Chondrocyte (in vitro differentiated cells): Measurements from ENCODE around the gene ELOVL5. TPM values are rescaled to one million over a fixed set of nuclear protein-coding genes. Genes with fewer than 3 reads are reported as not detected.
A peak's percentile ranks its signal among the peaks of the same experiment; 100 is the strongest.

Experiments used
- DNase-seq: peaks from one replicate; pipeline ENCODE4 v3.0.0; 2021; ENCODE audit warnings: mixed read lengths, low spot score
- H3K27ac Mint-ChIP-seq: one replicate; pipeline ENCODE4 v1.8.0; 2021; ENCODE audit warnings: mild to moderate bottlenecking, moderate library complexity, mixed read lengths; ENCODE audit not compliant: unreplicated experiment
- H3K27me3 Mint-ChIP-seq: 2 replicates; pipeline ENCODE4 v1.8.0; 2021; ENCODE audit warnings: low read depth, mixed read lengths
- H3K36me3 Mint-ChIP-seq: 2 replicates; pipeline ENCODE4 v1.8.0; 2021; ENCODE audit warnings: low read depth, mixed read lengths
- H3K4me1 Mint-ChIP-seq: 2 replicates; pipeline ENCODE4 v1.8.0; 2021; ENCODE audit warnings: low read depth, mild to moderate bottlenecking, mixed read lengths
- H3K4me3 Mint-ChIP-seq: one replicate; pipeline ENCODE4 v1.8.0; 2021; ENCODE audit warnings: mild to moderate bottlenecking, moderate library complexity, mixed read lengths; ENCODE audit not compliant: unreplicated experiment
- H3K9me3 Mint-ChIP-seq: 2 replicates; pipeline ENCODE4 v1.8.0; 2021; ENCODE audit warnings: low read depth, mixed read lengths
- CTCF ChIP-seq: fragments of 200-600 bp; sonication (generic); IDR thresholded peaks from 2 replicates; pipeline ENCODE4 v1.5.0; 2021; ENCODE audit warnings: antibody characterized with exemption, mild to moderate bottlenecking, moderate library complexity
- long read RNA-seq: library from polyadenylated mRNA; stranded (forward); transcript quantifications from one replicate; pipeline ENCODE4 v2.0.0, GENCODE V29; 2021
- total RNA-seq: library from RNA; stranded (reverse); gene quantifications from 3 replicates; pipeline ENCODE4 v1.2.1, GENCODE V29; 2021

ELOVL5 gene
- total RNA-seq: 95.1 to 127 TPM (median 102 TPM) in 3 replicates
- long read RNA-seq, transcript ELOVL5-201 (8 exons, 2,827 nt): major isoform, 118 of 153 reads
- long read RNA-seq, transcript ELOVL5-207 (7 exons, 2,875 nt): minor isoform, 6 of 153 reads
- long read RNA-seq, partial matches to known transcripts: 13 of 153 reads
- long read RNA-seq, other reads (novel, unspliced or antisense): 12 of 153 reads

DNA sequence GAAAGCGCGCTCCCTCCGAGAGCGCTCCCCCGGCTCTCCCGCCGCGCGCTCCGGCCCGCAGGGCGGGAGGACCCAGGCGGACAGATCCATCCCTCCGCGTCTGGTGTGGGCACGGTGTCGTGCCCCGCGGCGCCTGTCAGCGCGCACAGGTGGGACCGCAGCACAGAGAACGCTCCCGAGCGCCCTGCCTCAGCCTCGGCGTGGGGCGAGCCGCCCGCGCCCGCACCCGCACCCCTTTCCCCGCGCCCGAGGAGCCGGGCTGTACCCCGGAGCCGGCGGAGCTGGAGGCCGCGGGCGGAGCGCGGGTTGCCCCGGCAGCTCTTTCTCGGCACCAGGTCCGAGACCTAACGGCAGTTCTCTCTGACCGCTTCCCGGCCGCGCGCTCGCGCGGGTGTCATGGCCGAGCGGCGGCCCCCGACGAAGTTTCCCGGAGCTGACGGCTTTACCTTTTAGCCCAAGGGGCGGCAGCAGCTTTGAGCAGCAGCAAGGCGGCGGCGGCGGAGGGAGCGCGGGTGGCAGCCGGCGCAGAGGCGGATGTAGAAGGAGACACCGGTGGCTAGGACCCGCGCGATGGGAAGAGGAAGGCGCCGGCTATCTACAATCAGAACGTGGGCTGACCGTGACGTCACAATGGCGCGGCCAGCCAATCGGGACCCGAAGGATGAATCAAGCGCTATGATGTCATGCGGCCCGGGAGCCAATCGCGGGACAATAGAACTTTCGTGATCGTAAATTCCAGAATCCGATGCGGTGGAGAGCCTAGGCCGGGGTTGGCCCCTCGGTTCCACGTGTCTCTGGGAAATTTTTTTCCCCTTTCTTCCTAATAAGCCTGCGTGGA lies at the start of gene ELOVL5:
TSS of gene ELOVL5 (minus strand) at position 580 of the 838 bp plus-strand sequence. CDS start 53,251 bp downstream, outside the sequence.
- TF ChIP-seq CTCF: no peak
- H3K36me3 Mint-ChIP-seq: peaks cover 4% of the 10 kb centered on the region
- peak within 1 kb of the TSS; percentile 97 for H3K27ac Mint-ChIP-seq
- H3K4me3 Mint-ChIP-seq: peak within 1 kb of the TSS; percentile 92
- DNase-seq: peak; percentile 99
- H3K4me1 Mint-ChIP-seq: peaks cover 41% of the 10 kb centered on the region
- no peaks in the 10 kb centered on the region for H3K27me3 Mint-ChIP-seq
- H3K9me3 Mint-ChIP-seq: no peaks in the 10 kb centered on the region

DNA sequence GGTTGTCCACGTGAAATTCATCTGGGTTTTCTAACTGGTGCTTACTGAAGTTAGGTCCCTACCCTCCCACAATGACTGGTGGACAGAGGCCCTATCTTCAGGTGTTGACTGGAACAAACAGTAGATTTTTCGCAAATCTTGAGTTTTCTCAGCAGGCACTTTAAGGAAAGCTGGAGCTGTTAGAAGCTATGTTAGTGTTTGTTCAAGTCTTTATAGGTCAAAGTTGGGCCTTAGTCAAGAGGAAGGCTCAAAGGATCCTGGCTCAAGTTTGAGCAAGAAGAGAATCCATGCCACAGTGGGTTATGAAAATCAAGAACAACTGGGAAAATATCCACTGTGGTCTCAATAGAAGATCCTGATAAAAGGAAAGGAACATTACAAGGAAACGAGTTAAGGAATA lies 48.5 kb upstream of the ELOVL5 start:
- Mint-ChIP-seq H3K9me3 (no peaks in the 10 kb centered on the region), H3K36me3 (no peaks in the 10 kb centered on the region), H3K27me3 (no peaks in the 10 kb centered on the region), H3K4me1 (peaks cover 12% of the 10 kb centered on the region), H3K4me3 (no peak overlapping the region), H3K27ac (no peak overlapping the region)
- no peak for DNase-seq
- no peak for TF ChIP-seq CTCF

DNA sequence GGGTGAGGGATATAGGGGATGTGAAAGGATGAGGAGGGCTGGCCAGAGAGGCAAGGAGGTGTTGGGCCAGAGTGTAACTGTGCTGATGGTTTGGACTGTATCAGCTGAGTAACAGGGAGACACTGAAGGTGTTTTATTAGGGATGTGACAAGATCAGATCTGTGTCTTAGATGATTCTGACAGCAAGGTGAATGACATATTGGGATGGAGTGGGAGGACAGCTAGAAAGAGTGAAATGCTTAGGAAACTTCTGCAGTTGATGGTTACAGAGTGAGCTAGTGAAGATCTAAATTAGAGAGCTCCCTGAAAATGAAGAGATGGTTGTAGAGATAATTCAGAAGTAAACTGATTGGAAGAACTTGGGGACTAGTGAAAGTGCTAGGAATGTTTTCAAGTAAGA lies 47.2 kb upstream of the ELOVL5 start:
- H3K4me1 Mint-ChIP-seq: peaks cover 12% of the 10 kb centered on the region
- no peaks in the 10 kb centered on the region for H3K9me3 Mint-ChIP-seq
- TF ChIP-seq CTCF: no peak
- H3K27ac Mint-ChIP-seq: no peak overlapping the region
- H3K4me3 Mint-ChIP-seq: no peak overlapping the region
- no peaks in the 10 kb centered on the region for H3K27me3 Mint-ChIP-seq
- DNase-seq: no peak
- H3K36me3 Mint-ChIP-seq: no peaks in the 10 kb centered on the region

DNA sequence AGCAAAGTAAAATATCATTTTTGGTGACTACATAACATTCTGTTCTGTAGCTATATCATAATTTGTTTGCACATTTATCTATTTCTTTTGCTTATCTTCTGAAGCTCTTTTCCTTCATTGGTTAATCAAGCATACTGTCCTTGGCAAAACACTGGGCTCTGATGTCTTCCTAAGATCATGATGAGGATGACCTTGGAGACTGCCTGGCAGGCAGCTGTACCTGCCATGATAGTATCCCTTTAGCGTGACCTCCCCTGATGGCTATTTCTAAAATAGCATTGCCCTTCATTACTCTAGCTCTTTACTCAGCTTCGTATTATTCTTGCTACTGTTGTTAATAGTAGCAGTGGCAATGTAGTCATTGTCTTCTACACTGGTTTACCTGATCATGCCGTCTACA lies 46.0 kb upstream of the ELOVL5 start:
- TF ChIP-seq CTCF: no peak
- no peak overlapping the region for H3K27ac Mint-ChIP-seq

DNA sequence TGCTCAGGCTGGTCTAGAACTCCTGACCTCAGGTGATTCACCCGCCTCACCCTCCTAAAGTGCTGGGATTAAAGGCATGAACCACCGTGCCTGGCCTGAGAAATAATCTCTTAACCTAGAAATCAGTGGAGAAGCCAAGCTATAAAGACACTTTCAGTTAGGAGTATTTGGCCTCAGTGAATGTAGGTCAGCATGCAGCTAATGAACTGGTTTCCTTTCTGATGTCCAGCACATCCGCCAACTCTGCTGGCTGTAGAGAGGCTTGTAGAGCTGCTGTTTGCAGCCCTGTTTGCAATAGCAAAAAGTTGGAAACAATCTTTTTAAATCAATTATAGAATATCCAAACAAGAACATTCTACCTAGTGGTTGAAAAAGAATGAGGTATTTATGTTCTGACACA lies 42.4 kb upstream of the ELOVL5 start:
- H3K27me3 Mint-ChIP-seq: peaks cover 13% of the 10 kb centered on the region
- no peaks in the 10 kb centered on the region for H3K36me3 Mint-ChIP-seq
- peaks cover 8% of the 10 kb centered on the region for H3K9me3 Mint-ChIP-seq
- H3K4me1 Mint-ChIP-seq: no peaks in the 10 kb centered on the region
- no peak overlapping the region for H3K4me3 Mint-ChIP-seq
- TF ChIP-seq CTCF: no peak
- no peak for DNase-seq
- H3K27ac Mint-ChIP-seq: no peak overlapping the region

More for the DNA sequence above, 46.0 kb upstream of the ELOVL5 start:
- H3K4me1 Mint-ChIP-seq: peaks cover 12% of the 10 kb centered on the region
- H3K4me3 Mint-ChIP-seq: no peak overlapping the region
- H3K36me3 Mint-ChIP-seq: no peaks in the 10 kb centered on the region
- H3K27me3 Mint-ChIP-seq: no peaks in the 10 kb centered on the region
- no peak for DNase-seq
- no peaks in the 10 kb centered on the region for H3K9me3 Mint-ChIP-seq
